Amygdala (tissue), 56 donors: ENCODE data around the gene IL16.
"Not testable (repeated sequence)": the region's sequence is repeated elsewhere in the genome, so short reads cannot be mapped to it uniquely, and the experiment has no call there.

ENCODE experiments used
- DNase-seq, 56 donors: peaks; one replicate each; lab custom pipeline; 2025; lab: John Stamatoyannopoulos, UW

IL16 gene

GRCh38 chr15:81327516-81327915 lies 130.8 kb downstream of the IL16 start:
- DNase-seq = no peak

DNA sequence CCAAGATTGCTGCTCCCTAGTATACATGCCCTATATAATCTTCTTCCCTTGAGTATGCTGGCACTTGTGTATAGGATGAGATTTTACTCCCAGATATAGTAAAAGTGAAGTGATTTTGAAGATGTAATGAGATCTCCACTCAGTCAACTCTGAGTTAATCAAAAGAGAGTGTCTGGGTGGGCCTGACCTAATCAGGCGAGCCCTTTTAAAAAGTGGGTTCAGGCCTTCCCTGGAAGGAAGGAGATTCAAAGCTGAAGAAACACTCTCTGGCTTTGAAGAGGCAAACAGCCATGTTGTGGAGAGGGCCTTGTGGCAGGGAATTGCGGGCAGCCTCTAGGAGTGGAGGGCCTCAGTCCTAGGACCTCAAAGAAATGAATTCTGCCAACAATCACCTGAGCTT lies 132.8 kb downstream of the IL16 start:
- no peak for DNase-seq

GRCh38 chr15:81330366-81331090 lies 133.8 kb downstream of the IL16 start:
- no peak for DNase-seq

- DNase-seq = not testable (repeated sequence)
These were observed 134.5 kb downstream of the IL16 start for GRCh38 chr15:81331141-81331540.

GRCh38 chr15:81331600-81331999 lies 134.9 kb downstream of the IL16 start:
- DNase-seq = no peak

GRCh38 chr15:81332326-81332725 lies 135.6 kb downstream of the IL16 start:
- no peak for DNase-seq

DNA sequence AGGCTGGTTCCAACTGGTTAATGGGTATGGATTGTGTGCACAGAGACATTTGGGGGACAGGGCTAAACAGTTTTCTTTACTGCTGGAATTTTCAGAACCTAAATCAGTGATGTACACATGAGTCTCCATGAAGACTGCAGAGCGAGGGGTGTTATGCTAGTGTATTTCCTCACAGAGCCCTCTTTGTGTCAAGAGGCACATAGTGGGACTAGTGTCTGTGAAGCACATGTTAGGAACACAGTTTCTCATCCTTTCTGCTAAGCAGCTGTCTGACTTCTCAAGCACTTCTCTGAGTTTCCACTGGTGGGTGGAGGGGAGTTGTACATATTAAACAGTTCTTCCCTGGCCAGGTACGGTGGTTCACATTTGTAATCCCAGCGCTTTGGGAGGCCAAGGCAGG lies 136.7 kb downstream of the IL16 start:
- DNase-seq = no peak

- no peak for DNase-seq
These were observed 138.2 kb downstream of the IL16 start for GRCh38 chr15:81334768-81335435.

DNA sequence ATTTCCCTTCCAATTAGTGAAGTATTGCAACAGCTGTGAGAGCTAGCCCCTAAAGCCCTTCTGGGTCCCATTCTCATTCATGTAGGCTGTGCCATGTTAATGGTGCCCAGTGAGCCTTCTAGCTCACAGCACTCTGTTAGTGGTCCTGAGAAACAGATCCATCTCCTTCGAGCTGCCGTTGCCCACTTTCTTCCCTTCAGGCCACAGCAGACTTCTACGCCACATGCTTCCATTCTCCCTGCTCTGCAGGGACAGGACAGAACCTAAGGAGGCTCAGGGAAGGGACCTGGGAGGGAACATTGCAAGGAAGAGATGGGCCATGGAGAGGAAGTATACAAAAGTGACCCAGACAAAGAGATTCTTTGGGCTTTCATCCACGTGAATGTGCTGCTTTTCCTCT lies 139.0 kb downstream of the IL16 start:
- DNase-seq = no peak

DNA sequence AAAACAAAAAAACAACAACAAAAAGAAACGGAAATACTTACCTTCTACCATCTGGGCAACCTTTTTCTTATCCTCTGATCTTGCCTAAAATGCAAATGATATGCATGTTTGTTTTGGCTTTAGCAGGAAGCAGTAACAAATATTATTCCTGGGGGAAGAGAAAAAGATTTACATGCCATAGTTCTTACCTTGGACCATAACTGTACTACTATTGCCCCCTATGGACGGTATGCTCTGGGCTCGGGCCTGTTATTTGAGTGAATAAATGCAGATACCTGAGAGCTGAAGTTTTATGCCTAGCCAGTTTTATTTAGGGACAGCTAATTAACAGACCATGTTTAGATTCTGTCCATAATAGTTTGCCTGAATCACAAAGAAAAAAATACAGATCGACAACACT lies 139.9 kb downstream of the IL16 start:
- DNase-seq = no peak

DNA sequence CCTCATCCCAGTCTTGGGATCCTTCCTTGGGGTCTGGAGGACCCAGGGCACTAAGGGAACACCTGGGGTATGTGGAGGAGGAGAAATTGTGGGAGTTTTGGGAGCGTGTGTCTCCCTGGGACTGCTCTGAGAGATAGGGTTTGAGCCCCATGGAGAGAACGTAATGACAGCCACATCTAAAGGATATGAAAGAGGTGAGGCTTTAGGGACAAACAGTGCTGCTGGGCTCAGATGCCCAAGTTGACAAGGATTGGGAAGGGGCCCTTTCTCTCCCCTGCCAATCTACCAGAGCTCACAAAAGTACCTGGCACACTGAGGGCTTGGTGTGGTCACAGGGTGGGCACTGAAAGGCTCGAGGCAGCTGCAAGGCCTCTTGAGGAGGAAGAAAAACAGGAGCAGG lies 140.6 kb downstream of the IL16 start:
- no peak for DNase-seq

DNA sequence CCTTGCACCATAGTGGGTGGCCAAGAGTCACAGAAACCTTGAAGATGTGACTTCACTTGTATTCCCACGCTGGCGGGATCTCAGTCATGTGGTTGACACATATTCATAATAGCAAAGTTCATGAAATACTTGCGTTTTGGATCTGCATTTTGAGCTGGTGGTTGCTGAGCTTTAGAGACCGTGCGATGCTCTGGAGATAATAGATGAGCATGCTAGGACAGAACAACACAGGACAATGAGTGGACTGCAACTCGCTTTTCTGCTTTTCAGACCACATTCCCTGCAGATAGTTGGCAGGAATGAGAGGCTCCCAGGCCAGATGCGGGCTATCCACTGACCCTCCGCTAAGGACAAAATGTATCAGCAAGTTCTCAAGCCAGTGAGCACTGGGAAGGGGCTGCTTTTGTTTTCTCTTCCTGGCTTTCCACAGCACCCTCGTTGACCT lies 141.1 kb downstream of the IL16 start:
- no peak for DNase-seq

GRCh38 chr15:81338170-81339007 lies 141.7 kb downstream of the IL16 start:
- no peak for DNase-seq

GRCh38 chr15:81339321-81339720 lies 142.6 kb downstream of the IL16 start:
- DNase-seq = no peak

DNA sequence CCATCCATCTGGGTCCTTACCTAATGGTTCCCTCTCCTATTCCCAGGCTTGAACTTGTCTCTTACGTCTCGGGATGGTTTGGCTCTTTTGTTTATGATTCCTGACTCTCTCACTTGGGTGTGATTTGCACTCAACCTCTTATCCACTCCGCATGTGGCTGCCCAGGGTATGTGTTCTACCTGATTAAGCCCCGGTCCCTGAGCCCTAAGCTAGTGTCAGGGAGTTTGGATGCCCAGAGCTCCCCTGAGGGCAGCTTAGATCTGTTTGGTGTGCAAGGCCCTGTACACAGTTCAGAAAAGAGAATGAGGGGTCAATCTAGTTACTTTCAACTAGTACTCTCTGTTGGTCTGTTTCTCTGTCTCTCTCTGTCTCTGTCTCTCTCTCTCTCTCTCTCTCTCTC lies 143.2 kb downstream of the IL16 start:
- no peak for DNase-seq

DNA sequence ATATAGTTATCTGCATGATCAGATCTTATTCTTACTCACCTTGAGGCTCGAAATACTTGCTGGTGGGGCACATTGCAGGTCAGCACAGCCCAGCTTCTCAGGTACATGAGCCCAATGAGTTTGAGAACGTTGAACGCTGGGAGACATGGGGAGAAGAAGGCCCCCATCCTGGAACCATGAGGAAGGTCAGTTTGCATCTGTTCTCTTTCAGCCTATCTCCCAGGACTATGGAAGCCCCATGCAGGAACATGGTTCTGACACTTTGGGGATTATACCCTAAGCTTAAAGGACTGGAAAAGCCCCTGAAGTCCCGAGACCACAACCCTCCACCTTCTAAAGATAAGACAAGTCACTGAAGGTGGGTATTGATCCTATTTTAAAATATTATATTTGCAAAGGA lies 144.7 kb downstream of the IL16 start:
- DNase-seq = no peak

DNA sequence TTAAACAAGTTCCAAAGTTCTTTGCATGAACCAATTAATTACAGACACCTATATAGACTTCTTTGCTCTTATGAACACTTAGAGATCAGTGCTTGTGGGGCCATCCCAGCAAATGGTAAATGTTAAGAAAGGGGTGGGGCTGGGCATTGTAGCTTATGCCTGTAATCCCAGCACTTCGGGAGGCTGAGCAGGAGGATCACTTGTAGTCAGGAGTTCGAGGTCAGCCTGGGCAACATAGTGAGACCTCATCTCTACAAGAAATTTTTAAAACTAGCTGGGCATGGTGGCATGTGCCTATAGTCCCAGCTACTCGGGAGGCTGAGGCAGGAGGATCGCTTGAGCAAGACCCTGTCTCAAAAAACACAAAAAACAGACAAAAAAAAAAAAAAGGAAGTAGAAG lies 146.7 kb downstream of the IL16 start:
- DNase-seq = no peak

DNA sequence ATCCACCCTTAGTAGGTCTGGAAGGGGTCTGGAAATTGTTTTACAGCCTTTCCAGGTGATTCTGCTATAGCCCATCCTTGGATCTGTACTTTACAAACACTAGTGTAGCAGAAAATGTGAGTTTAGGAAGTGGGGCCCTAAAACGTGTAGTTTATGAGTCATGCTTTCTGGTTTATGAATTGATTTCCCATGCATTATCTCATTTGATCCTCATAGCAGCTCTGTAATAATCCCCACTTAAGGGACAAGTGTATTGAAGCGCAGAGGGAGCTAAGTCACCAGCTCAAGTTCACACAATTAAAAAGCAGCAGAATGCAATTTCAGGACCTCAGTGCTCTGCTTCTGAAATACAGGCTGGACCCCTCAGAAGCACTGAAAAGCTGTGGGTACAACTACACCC lies 149.9 kb downstream of the IL16 start:
- no peak for DNase-seq

GRCh38 chr15:81347910-81348309 lies 151.2 kb downstream of the IL16 start:
- no peak for DNase-seq

DNA sequence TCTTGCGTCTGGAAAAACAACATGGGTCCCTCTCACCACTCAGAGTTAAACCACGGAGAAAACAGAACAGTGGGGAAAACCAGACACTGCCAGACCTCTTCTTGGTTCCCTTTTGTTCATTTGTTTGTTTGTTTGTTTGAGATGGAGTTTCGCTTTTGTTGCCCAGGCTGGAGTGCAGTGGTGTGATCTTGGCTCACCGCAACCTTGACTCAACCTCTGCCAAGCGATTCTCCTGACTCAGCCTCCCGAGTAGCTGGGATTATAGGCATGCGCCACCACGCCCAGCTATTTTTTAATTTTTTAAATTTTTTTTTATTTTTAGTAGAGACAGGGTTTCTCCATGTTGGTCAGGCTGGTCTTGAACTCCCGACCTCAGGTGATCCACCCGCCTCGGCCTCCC lies 152.0 kb downstream of the IL16 start:
- not testable (repeated sequence) for DNase-seq

GRCh38 chr15:81349271-81349670 lies 152.6 kb downstream of the IL16 start:
- DNase-seq = no peak
